LNCaP clone FGC (cell line): ENCODE measurements around the gene CD226.
"Not testable (repeated sequence)": the region's sequence is repeated elsewhere in the genome, so short reads cannot be mapped to it uniquely, and the experiment has no call there.

ENCODE experiments used
- DNase-seq: peaks from one replicate; pipeline ENCODE4 v3.0.0-alpha.2; 2011; ENCODE audit warnings: low read depth
- H3K4me3 ChIP-seq: 2 replicates; pipeline ENCODE4 v1.5.1; 2011; ENCODE audit warnings: mild to moderate bottlenecking, low read depth, low read length, control low read depth
- CTCF ChIP-seq: IDR thresholded peaks from 2 replicates; pipeline ENCODE4 v1.5.1; 2012; ENCODE audit warnings: mild to moderate bottlenecking; ENCODE audit not compliant: control insufficient read depth, insufficient read depth; ENCODE audit errors: extremely low read depth

Gene CD226

GRCh38 chr18:69874058-69874457 is 73.6 kb downstream of the CD226 start:
- no peak for DNase-seq
- no peak for TF ChIP-seq CTCF

GRCh38 chr18:69872661-69873060 is 75.0 kb downstream of the CD226 start:
- no peak for DNase-seq

More at GRCh38 chr18:69874058-69874457, 73.6 kb downstream of the CD226 start:
- H3K4me3 ChIP-seq = no peak overlapping the region

GRCh38 chr18:69871363-69871762 is 76.3 kb downstream of the CD226 start:
- no peak for TF ChIP-seq CTCF
- DNase-seq = no peak
- H3K4me3 ChIP-seq = no peak overlapping the region

More at GRCh38 chr18:69872661-69873060, 75.0 kb downstream of the CD226 start:
- H3K4me3 ChIP-seq = no peak overlapping the region
- no peak for TF ChIP-seq CTCF

- TF ChIP-seq CTCF = no peak
- no peak overlapping the region for H3K4me3 ChIP-seq
- DNase-seq = no peak
Measured at GRCh38 chr18:69870736-69871135, 76.9 kb downstream of the CD226 start.

GRCh38 chr18:69866212-69866611 is 81.5 kb downstream of the CD226 start:
- DNase-seq = no peak
- TF ChIP-seq CTCF = no peak
- no peak overlapping the region for H3K4me3 ChIP-seq

GRCh38 chr18:69865776-69866175 is 81.9 kb downstream of the CD226 start:
- H3K4me3 ChIP-seq = no peak overlapping the region
- DNase-seq = no peak
- no peak for TF ChIP-seq CTCF

- H3K4me3 ChIP-seq, DNase-seq: not testable (repeated sequence)
Measured at GRCh38 chr18:69864802-69865201, 82.9 kb downstream of the CD226 start.

- peak; percentile 58 for DNase-seq
- no peak overlapping the region for H3K4me3 ChIP-seq
- TF ChIP-seq CTCF = no peak
Measured at GRCh38 chr18:69858897-69859296, 88.8 kb downstream of the CD226 start.
